Testis (tissue), 3 donors: ENCODE results near the gene BRAP. TPM values are rescaled to one million over a fixed set of nuclear protein-coding genes. Genes with fewer than 3 reads are reported as not detected.
"Not testable (repeated sequence)": the region's sequence is repeated elsewhere in the genome, so short reads cannot be mapped to it uniquely, and the experiment has no call there.

ENCODE experiments used
- DNase-seq: peaks from one replicate; pipeline ENCODE4 v3.0.0-alpha.2; 2019
- H3K27ac ChIP-seq, 2 donors: fragments of 200-600 bp; sonication (generic); one replicate each; pipeline ENCODE4 v1.5.1; 2019
- H3K27me3 ChIP-seq: fragments of 200-600 bp; sonication (generic); one replicate; pipeline ENCODE4 v1.5.1; 2019
- H3K36me3 ChIP-seq: fragments of 200-600 bp; sonication (generic); one replicate; pipeline ENCODE4 v1.5.1; 2017; ENCODE audit warnings: low read depth; ENCODE audit errors: missing control alignments
- H3K4me1 ChIP-seq: fragments of 200-600 bp; sonication (generic); one replicate; pipeline ENCODE4 v1.5.1; 2019
- H3K4me3 ChIP-seq, 2 donors: fragments of 200-600 bp; sonication (generic); one replicate each; pipeline ENCODE4 v1.5.1; 2017 to 2019
- H3K9me3 ChIP-seq: fragments of 200-600 bp; sonication (generic); one replicate; pipeline ENCODE4 v1.5.1; 2017
- CTCF ChIP-seq, 3 experiments: fragments of 450-650 bp in 2 of 3; fragments of 200-600 bp in 1 of 3; sonication (generic) in 1 of 3; IDR thresholded peaks; one replicate each; pipeline ENCODE4 v1.5.1; 2016 to 2019; ENCODE audit warnings: antibody characterized with exemption in 3 of 3, mild to moderate bottlenecking in 2 of 3, moderate library complexity in 1 of 3
- POLR2A ChIP-seq: fragments of 450-650 bp; IDR thresholded peaks from one replicate; pipeline ENCODE4 v1.6.1; 2017; ENCODE audit warnings: antibody characterized with exemption, mild to moderate bottlenecking, moderate library complexity
- WGBS, 2 donors: methylation state at CpG; one replicate each; pipeline ENCODE4 v1.1.5; 2018; 5-methylcytosine and 5-hydroxymethylcytosine counted together
- intact Hi-C: fragments of 100-400 bp; cut with DNase I; formaldehyde crosslinking; loops from one replicate; pipeline ENCODE4 v1.15.1; 2023; ENCODE audit warnings: low total_unique reads
- polyA plus RNA-seq: library from polyadenylated mRNA; stranded (reverse); fragments of 350-450 nt; fragmentation: Illumina TruSeq; extraction: RNeasy Lipid Tissue Mini Kit (QIAGEN cat#74804); gene quantifications from one replicate; pipeline ENCODE4 v1.2.3, GENCODE V29; 2014; ENCODE audit warnings: low read depth, low replicate concordance; ENCODE audit not compliant: insufficient read depth
- total RNA-seq, 2 donors: library from RNA; depleted of rRNA; stranded (reverse); fragments of >200 nt; gene quantifications; one replicate each; pipeline ENCODE4 v1.2.3, GENCODE V29; 2016

BRAP gene
- total and polyA plus RNA-seq, 3 donors from 2014 or later = 71.4 to 167 (median 99.1) TPM

GRCh38 chr12:111606767-111607230 is 79.0 kb downstream of the BRAP start:
- WGBS, 2 donors = 87 to 88% methylated on average over 3 of the region's 3 CpGs
- Histone ChIP-seq H3K27ac (no peak overlapping the region), H3K4me1 (no peaks in the 10 kb centered on the region), H3K9me3 (no peaks in the 10 kb centered on the region), H3K27me3 (no peaks in the 10 kb centered on the region), H3K36me3 (no peaks in the 10 kb centered on the region), H3K4me3 (no peak overlapping the region)
- TF ChIP-seq POLR2A (no peak), CTCF (IDR thresholded peaks at IDR 0.05) (no peak)
- intact Hi-C loops = no loop called here
- no peak for DNase-seq

- no peak overlapping the region for H3K27ac ChIP-seq
- H3K36me3 ChIP-seq = no peaks in the 10 kb centered on the region
- H3K9me3 ChIP-seq = no peaks in the 10 kb centered on the region
- 84 to 86% methylated on average over 7 of the region's 7 CpGs for WGBS, 2 donors
- no peaks in the 10 kb centered on the region for H3K27me3 ChIP-seq
- TF ChIP-seq POLR2A (no peak), CTCF (IDR thresholded peaks at IDR 0.05) (no peak)
- no peak overlapping the region for H3K4me3 ChIP-seq
- intact Hi-C loops = no loop called here
- no peaks in the 10 kb centered on the region for H3K4me1 ChIP-seq
- DNase-seq = no peak
Observed at GRCh38 chr12:111605911-111606766, 79.6 kb downstream of the BRAP start.

GRCh38 chr12:111602857-111603256 is 82.9 kb downstream of the BRAP start:
- H3K4me1 ChIP-seq, intact Hi-C loops, H3K27ac ChIP-seq, H3K27me3 ChIP-seq, H3K4me3 ChIP-seq, DNase-seq, H3K36me3 ChIP-seq, H3K9me3 ChIP-seq: not testable (repeated sequence)
- WGBS, 2 donors = 95 to 96% methylated on average over 11 of the region's 11 CpGs

- Histone ChIP-seq H3K4me3 (no peak overlapping the region), H3K27ac (no peak overlapping the region), H3K4me1 (peaks cover 9% of the 10 kb centered on the region), H3K36me3 (no peaks in the 10 kb centered on the region), H3K9me3 (no peaks in the 10 kb centered on the region), H3K27me3 (no peaks in the 10 kb centered on the region)
- DNase-seq = no peak
- TF ChIP-seq CTCF (IDR thresholded peaks at IDR 0.05) (no peak), POLR2A (no peak)
- intact Hi-C loops = no loop called here
- WGBS, 2 donors = 97 to 98% methylated on average over 2 of the region's 2 CpGs
Observed at GRCh38 chr12:111602348-111602747, 83.4 kb downstream of the BRAP start.

GRCh38 chr12:111600986-111601385 is 84.8 kb downstream of the BRAP start:
- DNase-seq, H3K4me3 ChIP-seq, H3K27me3 ChIP-seq, H3K9me3 ChIP-seq, intact Hi-C loops, H3K36me3 ChIP-seq, H3K27ac ChIP-seq: not testable (repeated sequence)
- H3K4me1 ChIP-seq = peaks cover 18% of the 10 kb centered on the region
- 70 to 83% methylated on average over 12 of the region's 12 CpGs for WGBS, 2 donors
